ENCODE results near the gene ZNF740.
"Not testable (repeated sequence)": the region's sequence is repeated elsewhere in the genome, so short reads cannot be mapped to it uniquely, and the experiment has no call there.

Gene ZNF740, protein sequence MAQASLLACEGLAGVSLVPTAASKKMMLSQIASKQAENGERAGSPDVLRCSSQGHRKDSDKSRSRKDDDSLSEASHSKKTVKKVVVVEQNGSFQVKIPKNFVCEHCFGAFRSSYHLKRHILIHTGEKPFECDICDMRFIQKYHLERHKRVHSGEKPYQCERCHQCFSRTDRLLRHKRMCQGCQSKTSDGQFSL

DNA sequence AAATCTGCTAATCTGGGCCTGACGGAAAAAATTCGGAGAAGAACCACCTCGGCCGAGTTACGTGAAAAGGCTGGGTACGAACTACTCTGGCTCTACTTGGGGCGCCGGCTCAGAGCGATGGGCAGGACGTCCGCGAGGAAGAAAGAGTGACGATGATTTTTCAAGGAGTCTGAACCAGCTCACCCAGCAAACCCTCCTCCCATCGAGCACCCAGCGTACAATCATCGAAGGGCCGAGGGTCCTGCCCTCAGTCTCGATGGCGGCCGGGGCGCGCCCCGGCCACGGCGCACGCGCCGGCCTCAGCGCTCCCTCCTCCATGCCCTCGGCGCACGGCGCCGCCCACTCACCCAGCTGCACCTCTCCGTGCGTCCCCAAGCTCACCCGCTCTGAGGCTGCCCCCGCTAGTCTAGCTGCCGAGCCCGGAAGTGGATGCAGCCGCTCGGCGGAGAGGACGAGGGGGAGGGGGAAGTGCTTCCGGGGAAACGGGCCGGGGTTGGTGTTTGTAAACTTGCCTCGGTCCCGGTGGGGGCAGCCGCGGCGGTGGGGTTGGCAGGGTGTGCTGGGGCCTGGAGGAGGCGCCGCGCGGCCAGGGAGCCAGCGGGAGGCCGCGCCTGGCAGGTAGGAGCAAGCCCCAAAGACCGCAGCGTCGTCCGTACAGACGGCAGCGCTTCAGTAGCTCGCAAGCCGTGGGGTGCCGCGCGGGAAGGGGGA, at the start of gene ZNF740, which contains the start of gene CSAD:
Gene ZNF740, plus strand, starts transcription at position 503 of the 711 bp plus-strand sequence. CDS start 1,262 bp downstream, outside the sequence.
Gene CSAD, minus strand, starts transcription at position 706 of the 711 bp plus-strand sequence. CDS start 7,455 bp downstream, outside the sequence.
- peak; percentile 99 for DNase-seq (ENCODE audit: insufficient read length, low spot score)
- peak; percentile 92 for FAIRE-seq

DNA sequence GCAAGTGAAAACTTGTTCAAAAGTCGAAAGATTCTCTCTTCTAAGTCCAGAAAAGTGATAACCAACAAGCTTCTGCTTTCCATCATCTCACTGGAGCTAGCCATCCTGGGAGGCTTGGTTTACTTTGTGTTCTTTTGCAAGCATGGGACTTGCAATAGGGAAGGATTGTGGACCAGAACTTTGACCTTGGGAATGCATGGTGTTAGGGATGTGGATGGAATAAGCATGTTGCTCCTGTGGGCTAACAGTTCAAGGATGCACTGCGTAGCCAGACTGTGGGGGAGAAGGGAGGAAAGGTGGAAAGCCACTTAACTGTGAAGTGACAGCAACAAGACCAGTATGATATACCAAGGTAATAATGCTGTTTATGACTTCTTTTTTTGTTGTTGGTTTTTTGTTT, 48.7 kb upstream of the ZNF740 start:
- no peak for FAIRE-seq
- DNase-seq (ENCODE audit: insufficient read length, low spot score) = no peak

DNA sequence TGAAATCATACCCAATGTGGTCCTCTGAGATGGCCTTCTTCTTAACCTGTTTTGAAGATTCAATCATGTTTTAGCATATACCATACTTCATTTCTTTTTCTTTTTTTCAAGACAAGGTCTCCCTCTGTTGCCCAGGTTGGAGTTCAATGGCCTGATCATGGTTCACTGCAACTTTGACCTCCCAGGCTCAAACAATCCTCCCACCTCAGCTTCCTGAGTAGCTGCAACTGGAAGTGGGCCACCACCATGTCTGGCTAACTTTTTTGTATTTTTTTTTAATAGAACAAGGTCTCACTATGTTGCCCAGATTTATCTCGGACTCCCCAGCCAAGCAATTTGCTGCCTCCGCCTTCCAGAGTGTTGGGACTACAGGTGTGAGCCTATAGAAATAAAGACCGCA, 46.8 kb upstream of the ZNF740 start:
- DNase-seq (ENCODE audit: insufficient read length, low spot score) (no peak), FAIRE-seq (no peak)

DNA sequence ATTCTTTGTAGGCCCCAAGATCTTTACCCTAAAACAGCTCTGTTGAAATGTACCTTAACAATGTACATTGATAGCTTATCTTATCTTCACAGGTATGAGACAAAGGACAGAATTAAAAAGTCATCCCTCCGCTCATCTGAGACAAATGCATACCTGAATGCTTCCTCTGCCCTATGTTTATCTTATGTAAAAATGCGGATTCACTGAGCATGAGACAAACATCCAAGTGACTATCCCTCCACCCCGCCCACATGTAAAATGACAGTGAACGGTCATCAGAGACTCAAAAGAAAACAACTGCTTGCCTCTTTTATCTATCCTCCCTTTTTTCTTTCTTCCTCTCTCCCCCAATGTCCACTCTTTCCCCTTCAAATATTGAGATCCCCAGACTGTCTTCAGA, 37.2 kb upstream of the ZNF740 start:
- DNase-seq (ENCODE audit: insufficient read length, low spot score) (no peak), FAIRE-seq (no peak)

DNA sequence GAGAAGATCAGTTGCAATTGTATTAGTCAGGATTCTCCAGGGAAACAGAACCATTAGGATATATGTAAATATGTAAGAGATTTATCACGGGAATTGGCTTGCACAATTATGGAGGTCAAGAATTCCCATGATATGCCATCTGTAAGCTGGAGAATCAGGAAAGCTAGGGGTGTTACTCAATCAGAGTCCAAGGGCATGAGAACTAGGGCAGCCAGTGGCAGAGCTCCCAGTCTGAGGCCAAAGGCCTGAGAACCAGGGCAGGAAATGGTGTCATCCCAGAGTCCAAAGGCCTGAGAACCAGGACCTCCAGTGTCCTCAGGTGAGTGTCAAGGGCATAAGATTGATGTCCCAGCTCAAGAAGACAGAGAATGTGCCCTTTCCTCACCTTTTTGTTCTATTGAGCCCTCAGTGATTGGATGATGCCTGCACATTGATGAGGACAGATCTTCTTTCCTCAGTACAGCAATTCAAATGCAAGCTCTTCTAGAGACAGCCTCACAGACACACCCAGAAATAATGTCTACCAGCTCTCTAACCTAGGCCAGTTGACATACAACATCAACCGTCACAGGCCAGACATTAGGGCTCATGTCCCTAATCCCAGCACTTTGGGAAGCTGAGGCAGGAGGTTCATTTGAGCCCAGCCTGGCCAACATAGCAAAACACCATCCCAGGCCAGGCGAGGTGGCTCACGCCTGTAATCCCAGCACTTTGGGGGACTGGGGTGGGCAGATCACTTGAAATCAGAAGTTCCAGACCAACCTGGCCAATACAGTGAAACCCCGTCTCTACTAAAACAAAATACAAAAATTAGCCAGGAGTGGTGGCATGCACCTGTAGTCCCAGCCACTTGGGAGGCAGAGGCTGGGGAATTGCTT, 34.9 kb upstream of the ZNF740 start:
- DNase-seq (ENCODE audit: insufficient read length, low spot score) (no peak), FAIRE-seq (no peak)

DNA sequence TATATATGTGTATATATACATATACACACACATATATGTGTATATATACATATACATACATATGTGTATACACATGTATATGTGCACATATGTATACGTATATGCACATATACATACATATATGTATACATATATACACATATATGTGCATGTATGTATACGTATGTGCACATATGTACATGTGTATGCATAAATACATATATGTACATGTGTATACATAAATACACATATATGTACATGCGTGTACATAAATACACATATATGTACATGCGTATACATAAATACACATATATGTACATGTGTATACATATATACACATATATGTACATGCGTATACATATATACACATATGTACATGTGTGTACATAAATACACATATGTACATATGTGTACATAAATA, 33.3 kb upstream of the ZNF740 start:
- DNase-seq (ENCODE audit: insufficient read length, low spot score) (no peak), FAIRE-seq (no peak)

DNA sequence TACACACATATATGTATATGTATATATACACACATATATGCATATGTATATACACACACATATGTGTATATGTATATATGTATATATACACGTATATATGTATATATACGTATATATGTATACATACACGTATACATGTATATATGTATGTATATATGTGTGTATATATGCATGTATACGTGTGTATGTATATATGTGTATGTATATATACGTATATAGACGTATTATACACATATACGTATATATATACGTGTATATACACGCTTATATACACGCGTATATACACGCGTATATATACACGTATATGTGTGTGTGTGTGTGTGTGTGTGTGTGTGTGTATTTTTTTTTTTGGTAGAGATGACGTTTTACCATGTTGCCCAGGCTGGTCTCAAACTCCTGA, 32.9 kb upstream of the ZNF740 start:
- FAIRE-seq = no peak
- DNase-seq (ENCODE audit: insufficient read length, low spot score) = no peak

DNA sequence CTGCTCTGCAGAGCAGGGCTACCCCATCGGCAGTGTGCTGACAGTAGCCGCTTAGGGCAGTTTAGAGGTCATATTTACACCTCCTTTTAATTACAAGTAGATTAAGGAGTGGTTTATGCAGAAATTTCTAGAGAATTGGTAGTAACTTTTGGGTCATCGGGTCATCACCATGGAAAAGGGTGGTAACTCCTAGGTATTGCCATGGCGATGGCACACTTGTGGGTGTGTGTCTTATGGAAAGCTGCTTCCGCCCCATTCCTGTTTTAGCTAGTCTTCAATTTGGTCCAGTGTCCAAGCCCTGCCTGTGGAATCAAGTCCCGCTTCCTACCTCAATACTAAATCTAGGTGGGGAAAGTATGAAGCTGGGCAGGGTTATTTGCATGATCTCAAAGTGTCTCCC, 29.5 kb upstream of the ZNF740 start:
- FAIRE-seq (no peak), DNase-seq (ENCODE audit: insufficient read length, low spot score) (no peak)

DNA sequence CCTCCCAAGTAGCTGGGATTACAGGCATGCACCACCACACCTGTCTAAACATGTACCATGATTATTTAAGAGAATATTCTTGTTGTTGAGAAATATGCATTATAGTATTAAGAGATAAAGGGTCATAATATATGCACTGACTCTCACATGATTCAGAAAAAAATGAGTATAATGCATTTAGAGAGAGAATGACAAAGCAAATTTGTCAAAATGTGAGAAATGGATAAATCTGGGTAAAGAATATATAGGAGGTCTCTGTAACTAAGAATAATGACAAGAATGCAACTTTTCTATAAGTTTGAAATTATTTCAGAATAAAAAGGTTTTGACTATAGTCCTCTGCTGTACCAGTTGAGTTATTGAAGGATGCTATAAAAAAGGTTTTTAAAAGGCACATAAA, 28.1 kb upstream of the ZNF740 start:
- no peak for FAIRE-seq
- DNase-seq (ENCODE audit: insufficient read length, low spot score) = no peak

DNA sequence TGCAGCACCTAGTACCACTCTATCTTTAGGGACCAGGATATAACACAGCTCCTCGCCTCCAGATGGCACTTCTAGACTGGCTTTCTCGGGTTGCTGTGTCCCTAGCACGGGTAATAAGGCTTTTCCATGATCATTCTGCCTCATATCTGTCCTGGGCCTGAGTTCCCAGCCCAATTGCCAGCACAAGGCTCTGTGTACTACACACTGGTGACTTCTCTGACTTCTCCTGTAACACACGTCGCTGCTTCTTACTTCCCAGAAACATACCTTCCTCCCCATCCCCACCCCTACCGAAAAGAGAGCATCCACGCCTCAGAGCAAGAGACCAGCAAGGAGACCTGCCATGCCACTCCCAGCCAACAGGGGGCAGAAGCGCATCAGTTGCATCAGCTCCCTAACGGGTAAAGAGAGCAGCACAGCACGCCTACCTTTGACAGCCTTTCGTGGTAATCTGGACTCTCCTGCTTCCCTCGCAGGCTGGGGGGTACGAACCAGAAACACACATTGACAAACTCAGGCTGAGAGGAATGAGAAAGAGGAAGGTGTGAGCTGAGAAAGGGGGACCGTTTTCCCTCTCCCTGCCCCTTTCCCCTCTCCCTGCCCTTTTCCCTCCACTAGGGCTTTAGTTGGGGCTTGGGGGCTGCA, 21.2 kb upstream of the ZNF740 start:
- FAIRE-seq (peak; percentile 77), DNase-seq (ENCODE audit: insufficient read length, low spot score) (peak; percentile 90)

DNA sequence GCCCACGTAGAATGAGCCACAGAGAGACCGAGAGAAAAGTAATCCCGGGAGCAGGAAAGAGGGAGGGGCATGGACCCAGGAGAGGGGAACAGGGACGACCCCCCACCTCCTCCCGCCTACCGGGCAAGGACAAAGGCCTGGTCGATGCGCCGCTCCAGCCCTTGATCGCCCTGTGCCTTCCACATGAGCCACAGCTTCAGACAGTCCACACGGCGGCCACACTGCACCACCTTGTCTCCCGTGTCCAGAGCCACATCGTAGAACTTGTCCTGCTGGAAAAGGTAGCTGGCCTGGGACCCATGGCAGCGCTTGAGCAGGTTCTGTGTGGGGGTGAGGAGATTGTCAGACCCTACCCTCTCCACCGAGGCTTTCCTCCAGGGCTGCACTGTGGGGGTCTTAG, 20.5 kb upstream of the ZNF740 start:
- FAIRE-seq = no peak
- DNase-seq (ENCODE audit: insufficient read length, low spot score) = no peak

DNA sequence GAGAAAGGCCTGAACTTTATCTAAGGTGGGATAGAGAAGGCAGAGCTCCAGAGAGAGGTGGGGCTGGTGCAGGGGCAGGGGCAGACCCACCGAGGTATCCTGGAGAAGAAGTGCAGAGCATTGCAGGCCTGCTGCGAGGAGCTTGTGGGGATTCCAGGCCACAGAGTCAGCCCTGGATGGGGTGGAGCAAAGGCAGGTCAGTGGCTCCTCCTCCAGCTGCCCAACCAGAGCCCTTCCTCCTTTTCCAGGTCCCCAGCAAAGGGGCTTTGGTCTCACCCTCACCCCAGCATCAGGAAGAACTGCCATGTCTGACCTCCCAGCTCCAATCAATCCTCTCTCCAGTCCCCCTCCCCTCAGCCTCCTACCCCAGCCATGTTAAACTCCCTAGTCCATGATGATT, 19.8 kb upstream of the ZNF740 start:
- FAIRE-seq = no peak
- DNase-seq (ENCODE audit: insufficient read length, low spot score) = no peak

DNA sequence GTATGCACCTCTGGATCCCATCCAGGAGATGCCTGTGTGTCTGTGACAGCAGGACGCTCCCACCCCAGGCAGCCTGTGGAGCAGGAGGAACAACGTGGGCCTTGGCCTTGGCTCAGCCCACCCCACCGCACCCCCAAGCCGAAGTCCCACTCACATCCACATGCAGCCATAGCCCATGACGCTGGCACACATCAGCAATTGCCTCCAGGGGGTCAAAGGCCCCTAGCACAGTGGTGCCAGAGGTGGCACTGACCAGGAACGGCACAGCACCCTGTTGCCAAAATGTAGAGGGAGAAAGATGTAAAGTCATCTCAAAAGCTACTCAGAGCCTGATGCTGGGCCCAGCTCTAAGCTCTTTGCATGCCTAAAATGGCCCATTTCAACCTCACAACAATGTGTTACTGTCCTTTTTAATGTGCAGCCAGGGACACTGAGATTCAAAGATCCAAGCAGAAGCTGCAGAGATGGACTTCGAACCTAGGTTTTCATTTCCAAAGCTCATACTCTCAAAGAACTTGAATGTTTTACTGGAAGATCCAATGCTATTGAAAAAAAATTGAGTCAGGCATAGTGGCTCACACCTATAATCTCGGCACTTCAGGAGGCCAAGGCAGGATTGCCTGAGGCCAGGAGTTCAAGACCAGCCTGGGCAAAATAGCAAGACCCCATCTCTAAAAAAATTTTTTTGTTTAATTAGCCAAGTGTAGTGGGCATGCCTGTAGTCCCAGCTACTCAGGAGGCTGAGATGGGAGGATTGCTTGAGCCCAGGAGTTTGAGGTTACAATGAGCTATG, 19.2 kb upstream of the ZNF740 start:
- DNase-seq (ENCODE audit: insufficient read length, low spot score) (no peak), FAIRE-seq (no peak)

DNA sequence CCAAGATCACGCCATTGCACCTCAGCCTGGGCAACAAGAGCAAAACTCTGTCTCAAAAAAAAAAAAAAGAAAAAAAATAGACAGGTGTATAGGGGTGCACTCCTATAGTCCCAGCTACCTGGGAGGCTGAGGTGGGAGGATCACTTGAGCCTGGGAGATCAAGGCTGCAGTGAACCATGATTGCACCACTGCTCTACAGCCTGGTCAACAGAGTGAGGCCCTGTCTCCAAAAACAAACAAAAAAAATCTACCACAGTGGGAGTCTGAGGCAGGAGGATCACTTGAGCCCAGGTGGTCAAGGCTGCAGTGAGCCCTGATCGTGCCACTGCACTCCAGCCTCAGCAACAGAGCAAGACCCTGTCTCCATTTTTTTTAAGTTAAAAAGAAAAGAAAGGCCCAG, 17.5 kb upstream of the ZNF740 start:
- FAIRE-seq = not testable (repeated sequence)

DNA sequence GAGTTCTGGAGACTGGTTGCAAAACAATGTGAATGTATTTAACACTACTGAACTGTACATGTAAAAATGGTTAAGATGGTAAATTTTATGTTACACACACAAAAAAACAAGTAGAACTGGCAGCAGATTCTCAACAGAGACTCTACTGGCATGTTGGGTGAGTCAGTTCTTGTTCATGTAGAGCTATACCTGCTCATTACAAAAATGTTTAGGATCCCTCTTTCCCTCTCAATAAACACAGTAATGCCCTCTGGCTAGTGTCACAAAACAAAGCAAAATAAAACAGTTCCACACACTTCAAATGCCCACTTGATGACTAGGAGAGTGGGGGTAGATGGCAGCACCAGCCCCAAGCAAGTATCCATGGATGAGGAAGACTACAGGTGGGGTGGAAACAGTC, 13.7 kb upstream of the ZNF740 start:
- DNase-seq (ENCODE audit: insufficient read length, low spot score) = no peak
- no peak for FAIRE-seq

More for the DNA sequence above, 17.5 kb upstream of the ZNF740 start:
- DNase-seq (ENCODE audit: insufficient read length, low spot score) = not testable (repeated sequence)

DNA sequence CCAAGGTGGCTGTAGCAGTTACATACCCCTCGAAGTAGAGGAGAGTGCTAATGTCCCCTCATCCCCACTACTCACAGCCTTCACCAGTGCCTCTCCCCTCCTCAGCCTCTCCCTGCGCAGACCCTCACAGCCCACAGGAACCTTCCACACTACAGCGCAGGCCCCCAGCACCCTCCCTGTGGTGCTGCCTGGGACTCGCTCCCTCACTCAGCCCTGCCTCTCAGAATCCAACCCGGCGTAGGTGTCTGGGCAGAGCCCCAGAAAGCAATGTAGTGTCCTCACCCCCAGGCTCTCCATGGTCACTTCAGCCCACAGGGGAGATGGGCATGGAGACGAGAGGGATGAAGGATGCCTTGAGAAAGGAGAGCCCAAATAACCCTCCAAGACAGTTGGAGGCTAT, 10.9 kb upstream of the ZNF740 start:
- DNase-seq (ENCODE audit: insufficient read length, low spot score) (no peak), FAIRE-seq (no peak)

DNA sequence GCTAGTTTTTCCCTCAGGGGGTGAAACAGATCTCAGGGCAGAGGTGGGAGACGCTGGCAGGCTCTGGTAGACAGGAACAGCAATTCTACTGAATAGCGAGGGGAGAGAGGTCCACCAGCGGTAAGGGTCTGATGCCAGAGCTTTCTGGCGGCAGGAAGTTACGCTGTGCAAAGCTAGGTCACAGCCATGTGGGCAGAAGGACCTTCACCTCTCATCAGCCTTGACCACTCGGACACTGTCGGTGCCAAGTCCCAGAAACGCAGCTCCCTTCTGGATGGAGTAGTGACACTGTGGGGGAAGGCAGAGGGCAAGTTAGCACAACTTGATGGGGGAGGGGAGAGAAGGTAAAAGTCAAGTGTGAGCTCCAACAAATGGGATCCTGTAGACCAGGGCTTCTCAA, 10.3 kb upstream of the ZNF740 start:
- no peak for DNase-seq (ENCODE audit: insufficient read length, low spot score)
- no peak for FAIRE-seq

DNA sequence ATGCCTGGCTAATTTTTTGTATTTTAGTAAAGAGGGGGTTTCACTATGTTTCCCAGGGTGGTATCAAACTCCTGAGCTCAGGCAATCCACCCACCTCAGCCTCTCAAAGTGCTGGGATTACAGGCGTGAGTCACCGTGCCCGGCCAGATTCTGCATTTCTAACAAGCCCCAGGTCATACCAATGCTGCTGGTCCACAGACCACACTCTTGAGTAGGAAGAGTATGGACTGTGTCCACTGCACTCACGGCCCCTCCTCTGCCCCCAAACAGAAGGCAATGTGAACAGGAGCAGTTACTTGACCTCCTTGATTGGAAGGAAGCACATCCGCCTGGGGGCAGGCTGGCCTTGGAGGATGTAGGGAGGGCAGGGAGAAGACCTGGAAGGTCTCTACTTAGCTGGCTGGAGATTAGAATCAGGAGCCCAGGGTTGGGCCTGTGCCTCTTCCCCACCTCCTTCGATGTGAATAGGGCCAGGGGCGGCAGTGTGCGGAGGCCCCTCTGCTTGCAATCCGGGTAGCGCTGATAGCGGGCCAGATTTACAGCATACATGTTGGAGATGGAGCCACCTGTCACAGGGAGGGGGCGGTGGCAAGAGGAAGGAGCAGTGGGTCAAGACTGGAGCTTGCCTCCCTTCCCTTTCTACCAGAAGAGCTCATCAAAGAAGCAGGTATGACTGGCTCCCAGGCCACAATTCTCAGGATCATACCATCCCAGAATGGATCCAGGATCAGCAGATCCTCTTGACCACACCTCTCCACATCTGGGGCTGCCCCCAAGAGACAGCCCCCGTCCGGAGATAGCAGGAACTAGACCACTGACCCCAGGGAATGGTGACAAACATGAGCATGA, 9.4 kb upstream of the ZNF740 start:
- FAIRE-seq (no peak), DNase-seq (ENCODE audit: insufficient read length, low spot score) (no peak)

DNA sequence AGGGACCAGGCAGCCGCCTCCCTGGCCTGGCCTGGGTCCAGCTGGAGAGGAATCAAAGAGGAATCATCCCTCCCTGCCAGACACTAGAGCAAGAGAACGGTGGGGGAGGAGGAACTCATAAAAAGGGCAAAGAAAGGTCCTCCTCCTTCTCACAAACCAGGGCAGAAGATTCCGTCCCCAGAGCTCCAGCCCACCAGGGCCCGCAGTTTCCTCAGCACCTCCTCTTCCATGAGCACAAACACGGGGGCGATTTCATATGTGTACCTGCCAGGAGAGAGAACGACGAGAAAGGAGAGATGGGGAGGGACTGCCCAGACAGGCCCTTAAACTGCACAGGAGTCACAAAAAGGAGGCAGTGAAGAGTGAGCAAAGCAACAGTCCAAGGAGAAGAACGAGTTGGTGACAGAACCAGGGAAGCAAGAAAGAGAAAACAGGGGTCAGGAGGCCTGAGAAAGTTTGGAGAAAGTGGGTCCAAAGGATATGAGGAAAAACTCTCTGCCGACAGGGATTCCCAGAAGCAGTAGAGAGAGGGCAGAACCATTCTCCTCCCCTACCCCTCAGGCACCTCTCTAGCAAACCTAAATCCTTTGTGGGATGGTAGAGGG, 8.7 kb upstream of the ZNF740 start:
- DNase-seq (ENCODE audit: insufficient read length, low spot score) (no peak), FAIRE-seq (no peak)
